Measurements from ENCODE around the gene TUBGCP6. TPM values are rescaled to one million over a fixed set of nuclear protein-coding genes. Genes with fewer than 3 reads are reported as not detected.
A peak's percentile ranks its signal among the peaks of the same experiment; 100 is the strongest.
"Not testable (repeated sequence)": the region's sequence is repeated elsewhere in the genome, so short reads cannot be mapped to it uniquely, and the experiment has no call there.

The TUBGCP6 gene
- total and polyA plus RNA-seq, 5 donors = 20.4 to 22.8 (median 22.6) TPM

DNA sequence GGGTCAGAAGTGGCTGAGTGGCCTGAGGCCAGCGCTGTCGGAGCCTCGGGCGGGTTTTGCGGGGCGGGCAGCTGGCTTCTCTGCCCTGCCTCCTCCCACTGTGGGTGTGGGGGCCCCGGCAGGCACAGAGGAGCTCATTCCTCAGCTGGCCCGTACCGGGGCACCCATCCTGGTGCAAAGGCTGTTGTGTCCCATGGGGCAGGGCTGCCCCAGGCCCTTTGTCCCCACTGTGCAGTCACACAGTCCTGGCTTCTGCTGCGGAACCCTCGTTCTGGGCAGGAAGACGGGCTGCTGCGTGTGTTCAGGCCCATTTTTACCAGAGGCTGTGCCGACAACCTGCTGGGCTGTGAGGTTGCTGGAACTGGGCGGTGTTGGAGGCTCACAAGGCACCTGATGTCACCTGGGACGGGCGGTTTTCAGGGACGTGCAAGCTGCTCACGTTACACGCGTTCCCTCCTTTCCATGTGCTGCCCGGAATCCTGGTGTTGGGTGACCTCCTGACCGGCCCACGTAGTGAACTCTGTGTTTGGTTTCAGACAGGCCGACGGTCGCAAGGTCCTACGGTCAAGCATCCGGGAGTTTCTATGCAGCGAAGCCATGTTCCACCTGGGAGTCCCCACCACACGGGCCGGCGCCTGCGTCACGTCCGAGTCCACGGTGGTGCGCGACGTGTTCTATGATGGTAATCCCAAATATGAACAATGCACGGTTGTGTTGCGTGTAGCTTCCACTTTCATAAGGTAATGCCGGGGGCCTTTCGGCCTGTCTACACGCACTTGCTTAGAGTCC, 38.8 kb downstream of the TUBGCP6 start:
- Histone ChIP-seq H3K4me3 (ENCODE audit: low read length) (no peak overlapping the region), H3K27ac (ENCODE audit: low read length) (peak overlapping the region; percentile 1), H3K4me1 (ENCODE audit: control insufficient read depth, insufficient read depth, low read length) (peaks cover 2% of the 10 kb centered on the region), H3K9me3 (ENCODE audit: control insufficient read depth, low read length) (no peaks in the 10 kb centered on the region), H3K27me3 (ENCODE audit: control insufficient read depth, insufficient read depth) (no peaks in the 10 kb centered on the region)
- DNase-seq = peak; percentile 18 to 61 (median 55)
- WGBS = 87% methylated on average over 45 of the region's 45 CpGs
- intact Hi-C loops (cut with DNase I) = loop anchor here in 3 of 4 donors (2.0 to 5.0 kb wide), 2 partner anchors 57 to 59 kb away; no protein-coding TSS in a partner anchor
- ATAC-seq = no peak

DNA sequence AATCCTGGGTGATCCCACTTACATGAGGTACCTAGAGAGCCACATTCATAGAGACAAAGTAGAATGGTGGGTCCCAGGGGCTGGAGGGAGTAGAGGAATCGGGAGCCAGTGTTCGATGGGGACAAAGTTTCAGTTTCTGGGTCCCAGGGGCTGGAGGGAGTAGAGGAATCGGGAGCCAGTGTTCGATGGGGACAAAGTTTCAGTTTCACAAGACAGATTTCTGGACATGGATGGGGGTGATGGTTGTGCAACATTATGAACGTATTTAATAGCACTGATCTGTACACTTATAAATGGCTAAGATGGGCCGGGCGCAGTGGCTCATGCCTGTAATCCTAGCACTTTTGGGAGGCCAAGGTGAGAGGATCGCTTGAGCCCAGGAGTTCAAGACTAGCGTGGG, 39.8 kb downstream of the TUBGCP6 start:
- intact Hi-C loops (cut with DNase I) = loop anchor here in 2 of 4 donors (5.0 kb wide), 1 partner anchor 58 kb away; no protein-coding TSS in a partner anchor

DNA sequence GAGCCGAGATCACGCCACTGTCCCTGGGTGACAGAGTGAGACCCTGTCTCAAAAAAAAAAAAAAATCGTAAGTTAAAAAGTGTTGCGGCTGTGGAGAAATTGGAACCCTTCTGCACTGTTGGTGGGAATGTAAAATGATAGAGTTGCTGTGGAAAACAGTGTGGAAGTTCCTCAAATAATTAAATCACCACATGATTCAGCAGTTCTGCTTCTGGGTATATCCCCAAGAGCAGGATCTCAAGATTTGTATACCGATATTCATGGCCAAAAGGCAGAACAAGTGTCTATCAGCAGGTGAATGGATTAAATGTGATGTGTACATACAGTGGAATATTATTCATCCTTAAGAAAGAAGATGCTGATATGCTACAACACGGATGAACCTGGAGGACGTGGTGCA, 40.3 kb downstream of the TUBGCP6 start:
- Histone ChIP-seq H3K4me1 (ENCODE audit: control insufficient read depth, insufficient read depth, low read length) (peaks cover 2% of the 10 kb centered on the region), H3K27me3 (ENCODE audit: control insufficient read depth, insufficient read depth) (no peaks in the 10 kb centered on the region), H3K27ac (ENCODE audit: low read length) (no peak overlapping the region), H3K9me3 (ENCODE audit: control insufficient read depth, low read length) (no peaks in the 10 kb centered on the region), H3K4me3 (ENCODE audit: low read length) (no peak overlapping the region)
- no peak for DNase-seq
- ATAC-seq = no peak
- intact Hi-C loops (cut with DNase I) = no loop called here
- WGBS = 90% methylated on average over 7 of the region's 7 CpGs

More for the DNA sequence above, 39.8 kb downstream of the TUBGCP6 start:
- not testable (repeated sequence) for H3K27me3 ChIP-seq (ENCODE audit: control insufficient read depth, insufficient read depth); H3K9me3 ChIP-seq (ENCODE audit: control insufficient read depth, low read length); H3K4me1 ChIP-seq (ENCODE audit: control insufficient read depth, insufficient read depth, low read length); H3K27ac ChIP-seq (ENCODE audit: low read length); H3K4me3 ChIP-seq (ENCODE audit: low read length); ATAC-seq
- DNase-seq = peak in 1 of 3 donors; percentile 6
- WGBS = 86% methylated on average over 9 of the region's 9 CpGs

DNA sequence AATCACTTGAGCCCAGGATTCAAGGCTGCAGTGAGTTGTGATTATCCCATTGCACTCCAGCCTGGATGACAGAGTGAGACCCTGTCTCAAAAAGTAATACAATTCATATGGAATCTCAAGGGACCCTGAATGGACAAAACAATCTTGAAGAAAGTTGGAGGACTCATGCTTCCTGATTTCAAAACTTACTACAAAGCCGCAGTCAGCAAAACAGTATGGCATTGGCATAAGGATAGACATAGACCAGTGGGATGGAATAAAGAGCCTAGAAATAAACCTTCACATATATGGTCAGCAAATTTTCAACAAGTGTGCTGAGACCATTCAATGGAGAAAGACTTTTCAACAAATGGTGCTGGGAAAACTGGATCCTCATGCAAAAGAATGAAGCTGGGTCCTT, 41.5 kb downstream of the TUBGCP6 start:
- Histone ChIP-seq H3K27ac (ENCODE audit: low read length) (no peak overlapping the region), H3K4me1 (ENCODE audit: control insufficient read depth, insufficient read depth, low read length) (peaks cover 2% of the 10 kb centered on the region), H3K4me3 (ENCODE audit: low read length) (no peak overlapping the region), H3K9me3 (ENCODE audit: control insufficient read depth, low read length) (no peaks in the 10 kb centered on the region), H3K27me3 (ENCODE audit: control insufficient read depth, insufficient read depth) (no peaks in the 10 kb centered on the region)
- 100% methylated on average over 1 of the region's 1 CpG for WGBS
- intact Hi-C loops (cut with DNase I) = no loop called here
- DNase-seq (no peak), ATAC-seq (no peak)

DNA sequence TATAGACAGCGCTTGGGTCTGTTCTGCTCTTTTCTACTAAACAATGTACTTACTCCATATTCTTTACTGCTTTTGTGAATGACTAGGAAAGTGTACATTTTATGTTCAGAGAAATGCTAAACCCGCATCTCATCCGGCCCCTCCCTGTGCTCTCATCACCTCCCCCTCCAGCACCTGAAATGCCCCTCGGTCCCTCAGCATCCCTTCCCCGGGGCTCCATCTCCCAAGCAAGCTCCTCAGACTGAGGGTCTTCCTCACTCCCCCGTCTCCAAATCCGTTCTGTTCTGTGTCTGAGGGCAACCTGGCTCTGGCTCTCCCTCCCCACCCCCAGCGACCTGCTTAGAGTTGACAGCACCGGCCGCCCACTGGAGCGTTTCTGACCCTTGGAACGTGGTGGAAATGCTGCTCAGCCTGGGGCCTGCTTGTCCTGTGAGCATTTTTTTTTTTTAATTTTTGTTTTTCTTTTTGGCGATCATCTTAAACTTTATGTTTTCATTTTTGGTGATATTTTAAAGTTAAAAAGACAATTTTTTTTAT, 42.6 kb downstream of the TUBGCP6 start:
- DNase-seq = peak in 2 of 3 donors; percentile 40 to 50
- H3K27me3 ChIP-seq (ENCODE audit: control insufficient read depth, insufficient read depth) = no peaks in the 10 kb centered on the region
- no peaks in the 10 kb centered on the region for H3K9me3 ChIP-seq (ENCODE audit: control insufficient read depth, low read length)
- intact Hi-C loops (cut with DNase I) = no loop called here
- H3K4me1 ChIP-seq (ENCODE audit: control insufficient read depth, insufficient read depth, low read length) = peaks cover 2% of the 10 kb centered on the region
- H3K27ac ChIP-seq (ENCODE audit: low read length) = no peak overlapping the region
- H3K4me3 ChIP-seq (ENCODE audit: low read length) = peak overlapping the region; percentile 92
- 67% methylated on average over 13 of the region's 13 CpGs for WGBS
- no peak for ATAC-seq

DNA sequence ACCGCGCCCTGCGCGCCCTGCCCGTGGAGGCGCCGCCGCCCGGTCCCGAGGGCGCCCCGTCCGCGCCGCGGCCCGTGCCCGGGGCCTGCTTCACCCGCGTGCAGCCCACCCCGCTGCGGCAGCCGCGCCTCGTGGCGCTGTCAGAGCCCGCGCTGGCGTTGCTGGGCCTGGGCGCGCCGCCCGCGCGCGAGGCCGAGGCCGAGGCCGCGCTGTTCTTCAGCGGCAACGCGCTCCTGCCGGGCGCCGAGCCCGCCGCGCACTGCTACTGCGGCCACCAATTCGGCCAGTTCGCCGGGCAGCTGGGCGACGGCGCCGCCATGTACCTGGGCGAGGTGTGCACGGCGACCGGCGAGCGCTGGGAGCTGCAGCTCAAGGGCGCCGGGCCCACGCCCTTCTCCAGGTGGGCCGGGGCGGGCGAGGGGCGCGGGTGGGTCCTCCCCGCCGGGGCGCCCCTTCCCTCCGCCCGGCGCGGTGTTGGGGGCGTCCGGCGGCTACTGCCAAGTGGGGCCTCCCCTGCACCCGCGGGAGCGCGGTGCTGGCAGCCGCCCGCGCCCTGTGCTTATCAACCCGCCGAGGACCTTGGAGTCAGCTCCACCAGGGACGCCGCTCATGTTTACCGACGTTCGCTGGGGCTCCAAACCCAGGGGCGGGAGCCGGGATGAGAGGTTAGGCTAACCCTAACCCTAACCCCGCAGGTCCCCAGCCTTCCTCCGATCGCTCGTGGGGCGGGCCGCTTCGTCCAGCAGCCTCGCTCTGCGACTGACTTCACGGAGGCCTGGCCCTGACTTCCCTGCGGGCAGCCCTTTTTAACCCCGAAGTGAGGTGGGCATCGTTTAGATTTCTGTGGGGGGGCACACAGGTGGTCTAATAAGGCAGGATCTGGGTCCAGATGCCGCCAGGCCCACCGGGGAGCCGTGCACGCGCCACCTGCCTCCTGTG, 43.4 kb downstream of the TUBGCP6 start:
- DNase-seq (peak in 2 of 3 donors; percentile 69 to 76), ATAC-seq (peak; percentile 3 to 6)
- WGBS = 2% methylated on average over 115 of the region's 115 CpGs

DNA sequence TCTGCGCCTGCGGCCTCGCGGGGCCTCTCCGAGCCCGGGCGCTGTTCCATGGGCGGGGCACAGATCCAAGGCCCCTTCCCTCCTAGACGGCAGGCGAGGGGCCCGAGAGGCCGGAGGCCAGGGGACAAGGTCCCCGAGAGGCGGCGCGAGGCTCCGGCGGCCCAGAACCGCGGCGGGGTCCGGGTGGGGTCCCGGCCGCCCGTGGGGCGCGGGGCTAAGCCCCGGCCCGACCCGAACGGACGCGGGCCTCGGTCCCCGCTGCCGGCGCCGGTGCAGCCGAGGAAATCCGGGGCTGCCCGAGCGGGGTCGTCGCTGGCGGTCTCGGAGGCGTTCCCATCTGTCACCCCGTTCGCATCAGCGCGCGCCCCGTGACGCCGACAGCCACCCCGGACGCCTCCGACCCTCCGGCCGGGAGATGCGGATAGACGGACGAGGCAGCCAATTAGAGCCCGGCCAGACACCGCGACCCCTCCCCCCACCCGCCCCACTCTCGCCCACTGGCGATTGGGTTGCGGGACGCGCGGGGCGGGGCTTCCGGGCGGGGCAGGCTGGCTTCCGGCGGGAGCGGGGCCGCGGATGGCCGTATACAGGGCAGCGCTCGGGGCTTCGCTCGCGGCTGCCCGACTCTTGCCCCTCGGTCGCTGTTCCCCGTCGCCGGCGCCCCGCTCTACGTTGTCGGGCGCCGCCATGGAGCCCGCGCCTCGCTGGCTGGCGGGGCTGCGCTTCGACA, 44.2 kb downstream of the TUBGCP6 start, which contains the start of gene SELENOO:
TSS of gene SELENOO (plus strand) at position 551 of the 730 bp plus-strand sequence. CDS start at position 577, 26 bp downstream.
- ATAC-seq (peak; percentile 88 to 89), DNase-seq (peak; percentile 93 to 97 (median 97))
- intact Hi-C loops (cut with DNase I) = no loop called here
- under 1% methylated on average over 100 of the region's 105 CpGs for WGBS
- Histone ChIP-seq H3K4me1 (ENCODE audit: control insufficient read depth, insufficient read depth, low read length) (peaks cover 2% of the 10 kb centered on the region), H3K27ac (ENCODE audit: low read length) (peak within 1 kb of the TSS; percentile 76), H3K9me3 (ENCODE audit: control insufficient read depth, low read length) (no peaks in the 10 kb centered on the region), H3K27me3 (ENCODE audit: control insufficient read depth, insufficient read depth) (no peaks in the 10 kb centered on the region), H3K4me3 (ENCODE audit: low read length) (peak within 1 kb of the TSS; percentile 92)

More for the DNA sequence above, 43.4 kb downstream of the TUBGCP6 start:
- Histone ChIP-seq H3K4me3 (ENCODE audit: low read length) (peak overlapping the region; percentile 92), H3K27ac (ENCODE audit: low read length) (peak overlapping the region; percentile 76), H3K4me1 (ENCODE audit: control insufficient read depth, insufficient read depth, low read length) (peaks cover 2% of the 10 kb centered on the region), H3K27me3 (ENCODE audit: control insufficient read depth, insufficient read depth) (no peaks in the 10 kb centered on the region), H3K9me3 (ENCODE audit: control insufficient read depth, low read length) (no peaks in the 10 kb centered on the region)
- intact Hi-C loops (cut with DNase I) = no loop called here

DNA sequence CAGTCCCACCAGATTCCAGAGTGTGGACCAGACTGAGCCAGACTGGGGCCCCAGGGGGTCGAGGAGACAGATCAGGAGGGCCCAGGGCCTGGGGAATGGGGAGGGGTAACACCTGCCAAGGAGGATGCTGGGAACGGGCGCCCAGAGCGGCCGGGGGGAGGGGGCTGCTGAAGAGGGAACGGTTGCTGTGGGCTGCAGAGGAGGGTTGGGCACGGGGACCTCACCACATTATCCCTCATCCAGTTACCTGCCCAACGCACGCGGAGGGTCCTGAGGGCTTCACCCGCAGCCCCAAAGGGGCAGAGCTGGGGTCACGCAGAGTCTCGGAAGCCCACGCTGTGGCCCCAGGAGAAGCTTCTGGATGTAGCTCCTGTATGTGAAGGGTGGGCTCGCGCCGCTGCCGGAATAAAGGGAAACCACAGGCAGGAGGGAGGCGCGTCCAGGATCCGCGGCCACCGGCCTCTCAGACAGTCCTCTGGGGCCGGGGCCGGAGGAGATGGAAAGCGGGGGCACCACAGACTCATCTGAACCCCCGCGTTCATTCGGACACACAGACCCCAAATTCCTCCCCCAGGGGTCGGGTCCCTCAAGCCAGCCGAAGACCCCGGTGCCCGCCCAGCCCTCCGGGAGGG, 44.9 kb downstream of the TUBGCP6 start:
- intact Hi-C loops (cut with DNase I) = no loop called here
- Histone ChIP-seq H3K27me3 (ENCODE audit: control insufficient read depth, insufficient read depth) (no peaks in the 10 kb centered on the region), H3K27ac (ENCODE audit: low read length) (no peak overlapping the region), H3K4me1 (ENCODE audit: control insufficient read depth, insufficient read depth, low read length) (peaks cover 2% of the 10 kb centered on the region), H3K9me3 (ENCODE audit: control insufficient read depth, low read length) (no peaks in the 10 kb centered on the region), H3K4me3 (ENCODE audit: low read length) (peak overlapping the region; percentile 92)
- DNase-seq (peak in 1 of 3 donors; percentile 71), ATAC-seq (peak; percentile 2 to 3)
- WGBS = 8% methylated on average over 34 of the region's 34 CpGs

DNA sequence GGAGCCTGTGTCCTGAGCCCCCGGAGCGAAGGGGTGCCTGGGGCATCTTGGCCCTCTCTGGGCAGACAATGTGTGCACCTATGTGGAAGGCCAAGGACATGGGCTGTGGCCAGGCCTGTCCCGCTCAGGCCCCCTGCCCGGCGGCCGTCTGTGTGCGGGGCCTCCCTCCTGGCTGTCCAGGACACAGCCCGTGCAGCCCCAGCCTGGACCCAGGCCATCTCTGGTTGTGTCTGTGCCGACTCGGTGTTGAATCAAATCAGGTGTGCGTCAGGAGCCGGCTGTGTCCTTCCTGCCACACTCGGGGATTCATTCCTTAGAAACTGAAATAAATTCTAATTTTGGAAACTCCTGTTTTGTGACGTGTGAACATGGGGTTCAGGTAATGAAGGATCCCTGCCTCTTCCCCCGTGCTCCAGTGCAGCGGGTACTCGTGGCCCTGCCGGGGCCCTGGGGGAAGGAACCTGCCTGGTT, 45.5 kb downstream of the TUBGCP6 start:
- ATAC-seq (peak in 1 of 2 donors; percentile 3), DNase-seq (peak in 2 of 3 donors; percentile 67 to 68)
- Histone ChIP-seq H3K27me3 (ENCODE audit: control insufficient read depth, insufficient read depth) (no peaks in the 10 kb centered on the region), H3K4me3 (ENCODE audit: low read length) (no peak overlapping the region), H3K27ac (ENCODE audit: low read length) (no peak overlapping the region), H3K9me3 (ENCODE audit: control insufficient read depth, low read length) (no peaks in the 10 kb centered on the region), H3K4me1 (ENCODE audit: control insufficient read depth, insufficient read depth, low read length) (peaks cover 2% of the 10 kb centered on the region)
- intact Hi-C loops (cut with DNase I) = no loop called here
- 75% methylated on average over 18 of the region's 18 CpGs for WGBS

DNA sequence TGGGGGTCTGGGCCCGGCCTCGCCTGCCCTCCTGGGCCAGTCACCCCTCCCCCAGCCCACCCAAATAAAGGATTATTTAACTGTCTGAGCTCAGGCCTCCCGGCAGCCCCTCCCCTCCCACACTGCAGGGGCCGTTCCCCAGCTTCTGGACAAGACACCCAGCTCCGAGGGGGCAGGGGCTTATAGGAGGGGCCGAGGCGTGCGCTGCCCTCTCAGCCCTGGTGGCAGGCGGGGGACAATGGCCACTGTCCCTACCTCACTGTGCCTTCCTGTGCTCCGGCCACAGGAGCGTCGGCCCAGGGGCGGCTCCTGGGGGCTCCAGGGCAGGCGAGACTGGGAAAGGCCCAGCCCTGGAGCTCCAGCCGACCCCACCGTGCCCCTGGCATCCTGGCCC, 46.2 kb downstream of the TUBGCP6 start:
- Histone ChIP-seq H3K27ac (ENCODE audit: low read length) (no peak overlapping the region), H3K4me1 (ENCODE audit: control insufficient read depth, insufficient read depth, low read length) (peaks cover 2% of the 10 kb centered on the region), H3K27me3 (ENCODE audit: control insufficient read depth, insufficient read depth) (no peaks in the 10 kb centered on the region), H3K9me3 (ENCODE audit: control insufficient read depth, low read length) (no peaks in the 10 kb centered on the region), H3K4me3 (ENCODE audit: low read length) (no peak overlapping the region)
- ATAC-seq = no peak
- WGBS = 88% methylated on average over 16 of the region's 16 CpGs
- intact Hi-C loops (cut with DNase I) = no loop called here
- peak in 2 of 3 donors; percentile 51 to 64 for DNase-seq

All from right cardiac atrium (tissue), 5 donors.